SK-N-MC (cell line): Measurements from ENCODE around the gene CSF1R.

Experiments used
- EZH2 ChIP-seq: fragments of 200-600 bp; sonication (generic); IDR thresholded peaks from one replicate; pipeline ENCODE4 v1.6.1; 2017; ENCODE audit warnings: antibody characterized with exemption
- FOXP2 ChIP-seq: optimal IDR thresholded peaks from 2 replicates; pipeline ENCODE3; 2011; ENCODE audit warnings: mild to moderate bottlenecking, moderate library complexity; ENCODE audit not compliant: insufficient read depth; ENCODE audit errors: extremely low read length, control extremely low read depth
- POLR2AphosphoS5 ChIP-seq: IDR thresholded peaks from 2 replicates; pipeline ENCODE4 v1.6.1; 2012; ENCODE audit warnings: mild to moderate bottlenecking, low read depth, low read length, borderline replicate concordance

DNA sequence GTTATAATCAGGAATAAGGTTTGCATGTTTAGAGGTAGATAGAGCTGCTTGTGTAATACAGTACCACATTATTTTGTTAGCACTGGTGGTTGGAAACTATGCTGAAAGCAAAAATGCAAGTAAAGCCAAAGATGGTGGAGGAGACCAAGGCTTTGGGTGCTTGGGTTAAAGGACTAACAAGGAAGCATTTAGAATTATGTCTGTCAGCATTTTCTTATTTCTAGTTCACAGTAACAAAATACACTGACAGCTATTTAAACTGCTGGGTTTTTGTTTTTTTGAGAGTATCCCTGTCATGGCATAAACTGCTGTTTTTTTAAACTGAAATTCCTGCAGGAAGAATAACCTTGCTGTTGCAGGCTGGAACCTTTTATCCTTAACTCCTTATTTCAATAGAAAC is 79.3 kb downstream of the CSF1R start:
- TF ChIP-seq EZH2, result no peak
- TF ChIP-seq POLR2AphosphoS5, result no peak
- TF ChIP-seq FOXP2, result no peak
